Transverse colon (tissue), 3 donors: ENCODE results near the gene NFKBIZ.

Experiments
- CTCF ChIP-seq, 5 experiments: fragments of 200-600 bp in 3 of 5; fragments of 450-650 bp in 2 of 5; sonication (generic) in 3 of 5; IDR thresholded peaks; 1 replicate in 2 of 5; 2 replicates in 3 of 5; pipeline ENCODE4 v1.5.1; 2016 to 2017; ENCODE audit warnings: antibody characterized with exemption in 5 of 5, inconsistent platforms in 3 of 5, mild to moderate bottlenecking in 2 of 5, moderate library complexity in 1 of 5
- EP300 ChIP-seq: sonication (generic); formaldehyde crosslinking; IDR thresholded peaks from one replicate; pipeline ENCODE4 v1.6.1; 2017; ENCODE audit warnings: antibody characterized with exemption, low read depth
- POLR2A ChIP-seq: fragments of 450-650 bp; IDR thresholded peaks from one replicate; pipeline ENCODE4 v1.6.1; 2016; ENCODE audit warnings: antibody characterized with exemption, mild to moderate bottlenecking, moderate library complexity

- TF ChIP-seq POLR2A (no peak), CTCF (IDR thresholded peaks at IDR 0.05) (no peak), EP300 (no peak)
Observed at GRCh38 chr3:101812895-101813294, 36.4 kb upstream of the NFKBIZ start.
